OCI-LY7 (cell line): ENCODE results near the gene CDH22.

ENCODE experiments used
- CTCF ChIP-seq: fragments of 200-600 bp; sonication (generic); conservative IDR thresholded peaks from 2 replicates; pipeline ENCODE4 v1.5.1; 2014; ENCODE audit warnings: mild to moderate bottlenecking, antibody characterized with exemption, low read length, moderate library complexity, mixed read lengths
- EZH2phosphoT487 ChIP-seq: fragments of 200-600 bp; sonication (generic); IDR thresholded peaks from 2 replicates; pipeline ENCODE4 v1.6.1; 2018; ENCODE audit warnings: low read depth, borderline replicate concordance, mild to moderate bottlenecking, mixed run types, antibody characterized with exemption, low read length, moderate library complexity, mixed read lengths

DNA sequence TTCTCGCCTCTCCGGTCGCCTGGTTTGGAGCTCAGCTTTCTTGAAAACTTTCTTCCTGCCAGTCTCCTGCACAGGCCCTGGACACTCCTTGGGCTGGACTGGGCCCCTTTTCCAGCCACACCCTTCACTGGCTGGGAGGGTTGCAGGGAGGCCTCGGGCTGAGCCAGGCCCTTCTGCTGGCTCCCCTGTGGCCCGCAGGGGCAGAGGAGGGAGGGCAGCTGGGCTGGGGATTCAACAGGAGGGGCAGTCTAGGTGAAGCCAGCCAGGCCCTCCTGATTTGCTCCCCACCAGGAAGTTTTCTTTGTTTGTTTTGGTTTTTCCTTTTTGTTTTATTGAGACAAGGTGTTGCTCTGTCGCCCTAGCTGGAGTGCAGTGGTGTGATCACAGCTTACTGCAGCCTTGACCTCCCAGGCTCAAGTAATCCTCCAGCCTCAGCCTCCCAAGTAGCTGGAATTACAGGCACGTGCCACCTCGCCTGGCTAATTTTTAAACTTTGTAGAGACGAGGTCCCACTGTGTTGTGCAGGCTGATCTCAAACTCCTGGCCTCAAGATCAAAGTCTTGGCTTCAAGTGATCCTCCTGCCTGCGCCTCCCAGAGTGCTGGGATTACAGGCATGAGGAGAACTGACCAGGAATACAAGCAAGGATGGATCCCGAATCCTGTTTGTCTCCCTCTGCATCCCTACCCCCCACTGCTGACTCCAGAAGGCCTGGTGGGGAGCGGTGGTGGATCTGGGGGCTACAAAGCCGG, 23.5 kb upstream of the CDH22 start:
- TF ChIP-seq EZH2phosphoT487 (no peak), CTCF (no peak)
